ENCODE results near the gene GEN1. TPM values are rescaled to one million over a fixed set of nuclear protein-coding genes. Genes with fewer than 3 reads are reported as not detected.

The GEN1 gene
- total RNA-seq, 1 donor from 2014 or later: 43.5 TPM

DNA sequence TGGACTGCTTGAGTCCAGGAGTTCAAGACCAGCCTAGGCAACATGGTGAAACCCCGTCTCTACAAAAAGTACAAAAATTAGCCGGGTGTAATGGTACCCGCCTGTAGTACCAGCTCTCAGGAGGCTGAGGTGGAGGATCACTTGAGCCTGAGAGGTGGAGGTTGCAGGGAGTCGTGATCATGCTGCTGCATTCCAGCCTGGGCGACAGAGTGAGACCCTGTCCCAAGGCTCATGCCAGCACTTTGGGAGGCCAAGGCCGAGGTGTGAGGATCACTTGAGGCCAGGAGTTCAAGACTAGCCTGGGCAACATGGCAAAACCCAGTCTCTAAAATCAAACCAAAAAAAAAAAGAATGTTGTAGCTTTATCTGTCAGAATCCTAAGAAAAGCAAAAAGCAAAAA is 25.7 kb upstream of the GEN1 start:
- Histone ChIP-seq H3K9me3 (ENCODE audit: low read depth) (no peaks in the 10 kb centered on the region), H3K9ac (no peak overlapping the region), H4K20me1 (ENCODE audit: low read depth) (no peaks in the 10 kb centered on the region), H3K27me3 (no peaks in the 10 kb centered on the region), H3K4me3 (no peak overlapping the region), H3K4me1 (no peaks in the 10 kb centered on the region), H3K4me2 (no peak overlapping the region), H3F3A (ENCODE audit: low read depth) (no peaks in the 10 kb centered on the region), H3K27ac (no peak overlapping the region), H3K79me2 (ENCODE audit: low read depth) (no peaks in the 10 kb centered on the region), H2AFZ (replicated peaks) (no peak overlapping the region), H3K36me3 (peaks cover 31% of the 10 kb centered on the region)
- H3K4me1 Mint-ChIP-seq: no peaks in the 10 kb centered on the region
- no peak for DNase-seq (ENCODE audit: low spot score)
- H3K27me3 Mint-ChIP-seq (ENCODE audit: insufficient read depth, low read depth): peaks cover 3% of the 10 kb centered on the region
- TF ChIP-seq EZH2 (IDR thresholded peaks at IDR 0.05): no peak
- TF ChIP-seq EZH2phosphoT487 (IDR thresholded peaks at IDR 0.05): no peak
- TF ChIP-seq, protein P1, sequence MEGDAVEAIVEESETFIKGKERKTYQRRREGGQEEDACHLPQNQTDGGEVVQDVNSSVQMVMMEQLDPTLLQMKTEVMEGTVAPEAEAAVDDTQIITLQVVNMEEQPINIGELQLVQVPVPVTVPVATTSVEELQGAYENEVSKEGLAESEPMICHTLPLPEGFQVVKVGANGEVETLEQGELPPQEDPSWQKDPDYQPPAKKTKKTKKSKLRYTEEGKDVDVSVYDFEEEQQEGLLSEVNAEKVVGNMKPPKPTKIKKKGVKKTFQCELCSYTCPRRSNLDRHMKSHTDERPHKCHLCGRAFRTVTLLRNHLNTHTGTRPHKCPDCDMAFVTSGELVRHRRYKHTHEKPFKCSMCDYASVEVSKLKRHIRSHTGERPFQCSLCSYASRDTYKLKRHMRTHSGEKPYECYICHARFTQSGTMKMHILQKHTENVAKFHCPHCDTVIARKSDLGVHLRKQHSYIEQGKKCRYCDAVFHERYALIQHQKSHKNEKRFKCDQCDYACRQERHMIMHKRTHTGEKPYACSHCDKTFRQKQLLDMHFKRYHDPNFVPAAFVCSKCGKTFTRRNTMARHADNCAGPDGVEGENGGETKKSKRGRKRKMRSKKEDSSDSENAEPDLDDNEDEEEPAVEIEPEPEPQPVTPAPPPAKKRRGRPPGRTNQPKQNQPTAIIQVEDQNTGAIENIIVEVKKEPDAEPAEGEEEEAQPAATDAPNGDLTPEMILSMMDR (IDR thresholded peaks at IDR 0.05): no peak
- H3K27ac Mint-ChIP-seq: no peak overlapping the region
- peaks cover 10% of the 10 kb centered on the region for H3K36me3 Mint-ChIP-seq
- H3K4me3 Mint-ChIP-seq: no peak overlapping the region
- no peaks in the 10 kb centered on the region for H3K9me3 Mint-ChIP-seq

DNA sequence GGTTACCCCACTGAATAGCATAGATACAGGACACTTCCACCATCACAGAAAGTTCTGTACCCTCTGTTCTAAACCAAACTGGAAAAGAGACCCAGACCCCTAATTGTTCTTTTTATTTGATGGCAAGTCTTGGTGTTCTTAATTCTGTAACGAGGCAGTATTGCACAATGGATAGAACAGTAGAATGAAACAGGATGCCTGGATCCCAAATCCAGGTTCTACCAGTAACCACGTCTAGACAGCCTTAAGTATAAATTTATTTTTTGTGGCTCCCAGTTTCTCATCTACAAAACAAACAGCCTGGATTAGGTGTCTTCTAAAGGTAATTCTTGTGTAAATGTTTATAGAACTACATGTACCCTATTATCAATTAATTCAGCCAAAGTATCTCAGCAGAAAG is 24.1 kb upstream of the GEN1 start:
- no peaks in the 10 kb centered on the region for H4K20me1 ChIP-seq (ENCODE audit: low read depth)
- Mint-ChIP-seq H3K4me1 (no peaks in the 10 kb centered on the region), H3K27me3 (ENCODE audit: insufficient read depth, low read depth) (peaks cover 3% of the 10 kb centered on the region), H3K27ac (no peak overlapping the region), H3K36me3 (peaks cover 12% of the 10 kb centered on the region), H3K4me3 (no peak overlapping the region), H3K9me3 (no peaks in the 10 kb centered on the region)
- H3F3A ChIP-seq (ENCODE audit: low read depth): no peaks in the 10 kb centered on the region
- H3K36me3 ChIP-seq: peaks cover 24% of the 10 kb centered on the region
- H2AFZ ChIP-seq (replicated peaks): no peak overlapping the region
- H3K79me2 ChIP-seq (ENCODE audit: low read depth): no peaks in the 10 kb centered on the region
- H3K9ac ChIP-seq: no peak overlapping the region
- H3K9me3 ChIP-seq (ENCODE audit: low read depth): no peaks in the 10 kb centered on the region
- H3K27me3 ChIP-seq: no peaks in the 10 kb centered on the region
- no peak overlapping the region for H3K4me3 ChIP-seq
- DNase-seq (ENCODE audit: low spot score): no peak
- H3K27ac ChIP-seq: no peak overlapping the region
- TF ChIP-seq EZH2phosphoT487 (IDR thresholded peaks at IDR 0.05): no peak
- no peak for TF ChIP-seq EZH2 (IDR thresholded peaks at IDR 0.05)
- TF ChIP-seq, protein P1 (IDR thresholded peaks at IDR 0.05): no peak
- no peak overlapping the region for H3K4me2 ChIP-seq
- no peaks in the 10 kb centered on the region for H3K4me1 ChIP-seq

DNA sequence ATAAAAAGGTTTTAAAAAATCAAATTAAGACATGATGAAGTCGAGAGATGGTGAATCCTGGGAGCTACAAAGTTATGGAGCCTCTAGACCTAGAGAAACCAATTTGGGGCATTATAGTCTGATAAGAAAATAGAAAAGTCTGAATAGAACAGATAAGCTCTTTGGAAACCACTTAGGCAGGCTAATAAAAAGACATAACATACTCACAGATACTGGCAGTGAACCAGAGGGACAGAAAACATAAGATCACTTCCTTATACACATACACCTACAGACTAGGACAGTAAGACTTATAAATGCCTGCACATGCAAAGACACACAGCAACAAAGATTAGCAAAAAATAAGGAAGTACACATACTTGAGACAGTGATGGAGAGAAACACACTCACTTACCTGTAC is 20.3 kb upstream of the GEN1 start:
- Mint-ChIP-seq H3K27ac (no peak overlapping the region), H3K9me3 (no peaks in the 10 kb centered on the region), H3K4me1 (no peaks in the 10 kb centered on the region), H3K36me3 (peaks cover 9% of the 10 kb centered on the region), H3K27me3 (ENCODE audit: insufficient read depth, low read depth) (peaks cover 2% of the 10 kb centered on the region), H3K4me3 (no peak overlapping the region)
- H3K9me3 ChIP-seq (ENCODE audit: low read depth): no peaks in the 10 kb centered on the region
- no peak overlapping the region for H3K4me2 ChIP-seq
- no peaks in the 10 kb centered on the region for H4K20me1 ChIP-seq (ENCODE audit: low read depth)
- H3K27me3 ChIP-seq: no peaks in the 10 kb centered on the region
- H3F3A ChIP-seq (ENCODE audit: low read depth): no peaks in the 10 kb centered on the region
- no peak overlapping the region for H3K4me3 ChIP-seq
- H3K79me2 ChIP-seq (ENCODE audit: low read depth): no peaks in the 10 kb centered on the region
- no peak overlapping the region for H2AFZ ChIP-seq (replicated peaks)
- DNase-seq (ENCODE audit: low spot score): no peak
- TF ChIP-seq, protein P1 (IDR thresholded peaks at IDR 0.05): no peak
- TF ChIP-seq EZH2phosphoT487 (IDR thresholded peaks at IDR 0.05) (no peak), EZH2 (IDR thresholded peaks at IDR 0.05) (no peak)
- H3K9ac ChIP-seq: no peak overlapping the region
- no peaks in the 10 kb centered on the region for H3K4me1 ChIP-seq
- peaks cover 21% of the 10 kb centered on the region for H3K36me3 ChIP-seq
- H3K27ac ChIP-seq: no peak overlapping the region
